NCI-H1694 (cell line): ENCODE measurements around the gene HSP90AB1.

Source experiments
- DNase-seq: peaks from one replicate; lab custom pipeline; 2025; lab: John Stamatoyannopoulos, UW

Gene HSP90AB1

DNA sequence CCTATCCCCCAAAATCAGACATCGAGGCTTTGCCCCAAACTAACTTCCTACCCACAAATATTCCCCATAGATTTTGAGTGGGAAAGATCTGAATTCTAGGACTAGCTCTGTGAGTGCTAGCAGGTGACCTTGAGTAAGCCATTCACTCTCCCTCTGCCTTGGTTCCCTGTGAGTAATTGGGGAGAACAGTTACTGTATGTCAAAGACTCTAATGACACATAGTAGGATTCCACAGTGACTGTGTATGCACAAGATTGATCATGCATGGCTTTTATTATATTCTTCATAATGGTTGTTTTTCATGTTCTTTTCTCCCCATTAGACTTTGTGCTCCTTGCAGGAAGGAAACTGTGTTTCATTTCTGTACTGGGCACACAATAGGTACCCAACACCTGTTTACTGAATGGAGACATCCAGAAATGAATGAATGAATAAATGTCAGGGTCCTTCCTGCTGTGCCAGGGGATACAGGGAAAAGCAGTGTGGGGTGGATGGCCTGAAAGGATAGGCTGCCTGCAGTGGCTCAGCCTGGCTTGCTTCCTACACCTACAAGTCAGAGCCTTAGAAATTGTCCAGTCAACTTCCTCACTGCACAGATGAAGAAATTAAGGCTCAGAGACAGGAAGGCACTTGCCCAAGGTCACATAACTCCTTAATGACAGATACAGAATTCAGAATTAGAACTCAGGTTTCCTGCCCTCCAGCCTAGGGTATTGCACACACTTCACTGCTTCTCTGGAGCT is 22.4 kb downstream of the HSP90AB1 start:
- DNase-seq: no peak

DNA sequence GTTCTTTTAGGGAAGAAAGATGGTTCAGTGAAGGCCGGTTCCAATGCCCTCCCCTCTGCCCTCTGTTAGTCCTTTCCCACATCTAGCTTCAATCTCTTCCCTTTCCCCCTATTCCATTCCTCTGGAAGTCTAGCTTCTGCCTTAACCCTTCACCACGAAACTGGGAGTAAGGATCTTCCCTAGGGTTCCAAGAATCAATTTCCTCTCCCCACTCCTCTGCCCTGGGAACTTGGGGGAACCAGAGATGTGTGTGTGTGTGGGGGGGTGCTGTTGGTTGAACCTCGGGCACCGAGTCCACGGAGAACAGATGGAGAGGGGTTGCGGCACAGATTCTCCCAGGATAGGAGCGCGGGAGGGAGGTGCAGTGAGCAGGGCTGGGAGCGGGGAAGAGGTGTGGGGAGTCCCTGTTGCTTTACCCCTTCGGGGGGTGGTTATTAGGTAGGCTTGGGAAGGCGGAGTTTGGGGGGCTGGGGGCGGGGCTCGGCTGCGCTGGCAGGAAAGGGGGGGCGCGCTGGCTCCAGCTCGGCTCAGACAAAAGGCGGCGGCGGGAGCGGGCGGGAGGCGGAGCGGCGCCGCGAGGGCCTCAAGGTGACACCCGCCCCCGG is 23.1 kb downstream of the HSP90AB1 start, which contains the start of gene TMEM151B:
TSS of gene TMEM151B (plus strand) at position 530 of the 605 bp plus-strand sequence. CDS start 293 bp downstream, outside the sequence.
- no peak for DNase-seq

DNA sequence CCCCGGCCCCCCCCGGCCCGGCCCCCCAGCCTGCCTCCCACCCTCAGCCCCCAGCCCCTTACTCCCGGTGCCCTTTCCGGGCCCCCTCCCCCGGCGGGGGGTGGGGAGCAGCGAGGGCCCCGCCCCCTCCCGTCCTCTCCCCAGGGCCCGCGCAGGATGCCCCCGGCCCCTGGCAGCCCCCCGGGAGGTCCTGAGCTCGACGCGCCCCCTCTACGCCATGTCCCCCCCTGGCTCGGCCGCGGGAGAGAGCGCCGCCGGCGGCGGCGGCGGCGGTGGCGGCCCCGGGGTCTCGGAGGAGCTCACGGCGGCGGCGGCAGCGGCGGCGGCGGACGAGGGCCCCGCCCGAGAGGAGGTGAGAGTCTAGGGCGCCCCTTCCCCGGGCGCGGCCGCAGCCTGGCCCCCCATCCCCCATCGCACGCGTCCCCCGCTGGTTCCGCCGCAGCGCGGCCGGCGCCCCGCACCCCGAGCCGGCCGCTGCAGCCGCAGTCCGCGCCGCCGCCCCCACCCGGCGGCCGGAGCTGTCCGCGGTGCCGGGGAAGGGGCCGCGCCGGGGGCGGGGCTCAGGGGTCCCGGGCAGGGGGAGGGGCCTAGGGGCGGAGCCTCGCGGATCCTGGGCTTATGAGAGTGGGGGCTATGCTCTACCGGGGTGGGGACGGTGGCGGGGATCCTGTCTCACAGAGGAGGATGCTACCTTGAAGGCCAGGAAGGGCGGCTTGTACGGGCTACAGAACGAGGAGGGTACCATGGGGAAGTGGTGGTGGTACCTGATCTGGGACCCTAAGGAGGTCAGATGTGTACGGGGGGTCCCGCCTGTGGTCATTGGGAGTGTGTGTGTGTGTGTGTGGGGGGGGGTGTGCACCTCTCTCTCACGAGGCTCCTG is 23.9 kb downstream of the HSP90AB1 start:
- peak; percentile 26 for DNase-seq

DNA sequence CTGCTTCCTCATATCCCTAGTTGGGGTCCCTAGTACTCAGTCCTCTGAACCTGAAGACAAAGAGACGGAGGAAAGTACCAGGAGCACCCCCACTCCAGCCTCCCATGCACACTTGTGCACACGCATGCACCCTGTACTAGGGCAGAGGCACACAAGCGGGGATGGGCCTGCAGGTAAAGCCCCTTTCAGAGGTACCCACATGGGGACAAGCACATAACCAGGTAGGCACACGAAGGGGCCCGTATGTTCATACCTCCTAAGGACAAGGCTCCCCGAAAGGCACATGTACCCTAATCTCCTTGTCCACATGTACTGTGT is 24.5 kb downstream of the HSP90AB1 start:
- no peak for DNase-seq

DNA sequence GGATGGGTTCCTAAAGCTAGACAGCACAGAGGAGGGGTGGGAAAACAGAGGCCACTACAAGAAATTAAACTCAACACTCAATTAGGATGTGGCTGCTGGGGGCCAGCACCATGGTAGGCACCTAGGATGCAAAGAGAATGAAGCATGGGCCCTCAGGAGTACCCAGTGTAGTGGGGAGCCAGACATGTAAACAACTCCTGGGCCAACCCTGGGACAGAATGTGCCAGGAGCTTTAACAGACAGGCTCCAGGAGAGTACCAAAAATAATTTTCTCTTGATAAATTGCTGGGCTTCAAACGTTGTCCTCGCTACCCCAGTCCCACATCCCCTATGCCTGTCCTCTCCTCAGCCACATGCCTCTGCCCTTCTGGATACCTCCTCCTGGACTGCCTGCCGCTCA is 25.0 kb downstream of the HSP90AB1 start:
- DNase-seq: no peak

DNA sequence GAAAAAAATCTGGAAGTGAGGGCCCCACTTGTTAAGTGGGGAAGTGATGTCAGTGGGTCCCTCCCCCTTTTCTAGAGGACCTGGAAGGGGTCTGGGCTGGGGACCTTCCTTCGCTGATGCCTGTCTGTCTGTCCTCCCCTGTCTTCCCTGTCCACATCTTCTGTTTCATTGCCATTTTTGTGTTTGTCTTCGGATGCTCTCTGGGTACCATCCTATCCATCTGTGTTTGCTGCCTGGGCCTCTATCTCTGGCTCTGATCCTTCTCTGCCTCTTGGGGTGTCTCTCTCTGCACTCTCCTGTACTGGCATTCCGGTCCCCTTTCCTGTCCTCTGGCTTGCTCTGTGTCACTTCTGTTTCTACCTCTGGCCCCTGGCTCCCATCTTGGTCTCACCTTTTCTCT is 25.6 kb downstream of the HSP90AB1 start:
- DNase-seq: no peak

DNA sequence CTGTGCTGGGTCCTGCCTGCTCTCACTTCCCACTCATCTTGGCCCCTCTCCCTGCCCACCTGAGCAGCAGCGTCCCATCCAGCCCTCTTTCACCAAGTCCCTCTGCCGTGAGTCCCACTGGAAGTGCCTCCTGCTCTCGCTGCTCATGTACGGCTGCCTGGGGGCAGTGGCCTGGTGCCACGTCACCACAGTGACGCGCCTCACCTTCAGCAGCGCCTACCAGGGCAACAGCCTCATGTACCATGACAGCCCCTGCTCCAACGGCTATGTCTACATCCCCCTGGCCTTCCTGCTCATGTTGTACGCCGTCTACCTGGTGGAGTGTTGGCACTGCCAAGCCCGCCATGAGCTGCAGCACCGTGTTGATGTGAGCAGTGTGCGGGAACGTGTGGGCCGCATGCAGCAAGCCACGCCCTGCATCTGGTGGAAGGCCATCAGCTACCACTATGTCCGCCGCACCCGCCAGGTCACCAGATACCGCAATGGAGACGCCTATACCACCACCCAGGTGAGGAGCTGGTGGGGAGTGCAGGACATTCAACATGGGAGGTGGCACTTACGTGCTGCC is 26.2 kb downstream of the HSP90AB1 start:
- DNase-seq: no peak

DNA sequence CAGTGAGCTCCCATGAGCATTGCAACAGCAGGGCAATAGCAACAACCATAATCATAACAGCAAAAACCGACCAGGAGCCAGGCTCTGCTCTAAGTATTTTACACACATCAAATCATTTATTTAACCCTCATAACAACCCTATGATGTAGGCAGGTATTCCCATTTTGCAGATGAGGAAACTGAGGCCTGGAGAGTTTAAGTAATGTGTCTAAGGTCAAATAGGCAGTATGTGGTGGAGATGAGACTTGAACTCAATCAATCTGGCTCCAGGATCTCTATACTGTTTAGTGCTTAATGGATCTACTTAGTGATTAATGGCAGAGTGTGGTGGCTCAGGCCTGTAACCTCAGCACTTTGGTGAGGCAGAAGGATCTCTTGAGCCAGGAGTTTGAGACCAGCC is 26.7 kb downstream of the HSP90AB1 start:
- DNase-seq: no peak

DNA sequence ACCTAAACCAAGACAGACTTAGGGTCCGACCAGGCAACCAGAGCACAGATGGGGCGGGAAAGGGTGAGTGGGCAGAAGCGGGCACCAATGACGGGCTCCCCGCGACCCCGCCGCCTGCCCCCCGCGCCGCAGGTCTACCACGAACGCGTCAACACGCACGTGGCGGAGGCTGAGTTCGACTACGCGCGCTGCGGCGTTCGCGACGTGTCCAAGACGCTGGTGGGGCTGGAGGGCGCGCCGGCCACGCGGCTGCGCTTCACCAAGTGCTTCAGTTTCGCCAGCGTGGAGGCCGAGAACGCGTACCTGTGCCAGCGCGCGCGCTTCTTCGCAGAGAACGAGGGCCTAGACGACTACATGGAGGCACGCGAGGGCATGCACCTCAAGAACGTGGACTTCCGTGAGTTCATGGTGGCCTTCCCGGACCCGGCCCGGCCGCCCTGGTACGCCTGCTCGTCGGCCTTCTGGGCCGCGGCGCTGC is 28.4 kb downstream of the HSP90AB1 start:
- no peak for DNase-seq

DNA sequence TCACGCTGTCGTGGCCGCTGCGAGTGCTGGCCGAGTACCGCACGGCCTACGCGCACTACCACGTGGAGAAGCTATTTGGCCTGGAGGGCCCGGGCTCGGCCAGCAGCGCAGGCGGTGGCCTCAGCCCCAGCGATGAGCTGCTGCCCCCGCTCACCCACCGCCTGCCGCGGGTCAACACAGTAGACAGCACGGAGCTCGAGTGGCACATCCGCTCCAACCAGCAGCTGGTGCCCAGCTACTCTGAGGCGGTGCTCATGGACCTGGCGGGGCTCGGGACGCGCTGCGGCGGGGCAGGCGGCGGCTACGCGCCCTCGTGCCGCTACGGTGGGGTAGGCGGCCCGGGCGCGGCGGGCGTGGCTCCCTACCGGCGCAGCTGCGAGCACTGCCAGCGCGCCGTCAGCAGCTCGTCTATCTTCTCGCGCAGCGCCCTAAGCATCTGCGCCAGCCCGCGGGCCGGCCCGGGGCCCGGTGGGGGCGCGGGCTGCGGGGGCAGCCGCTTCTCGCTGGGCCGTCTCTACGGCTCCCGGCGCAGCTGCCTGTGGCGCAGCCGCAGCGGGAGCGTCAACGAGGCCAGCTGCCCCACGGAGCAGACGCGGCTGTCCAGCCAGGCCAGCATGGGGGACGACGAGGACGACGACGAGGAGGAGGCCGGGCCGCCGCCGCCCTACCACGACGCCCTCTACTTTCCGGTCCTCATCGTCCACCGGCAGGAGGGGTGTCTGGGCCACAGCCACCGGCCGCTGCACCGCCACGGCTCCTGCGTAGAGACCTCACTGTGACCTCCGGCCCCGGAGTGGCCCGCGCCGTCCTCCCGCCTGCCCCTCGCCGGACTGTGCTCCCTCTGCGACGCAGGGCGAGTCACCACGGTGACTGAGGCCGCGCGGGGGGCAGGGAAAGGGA is 29.1 kb downstream of the HSP90AB1 start:
- DNase-seq: no peak

DNA sequence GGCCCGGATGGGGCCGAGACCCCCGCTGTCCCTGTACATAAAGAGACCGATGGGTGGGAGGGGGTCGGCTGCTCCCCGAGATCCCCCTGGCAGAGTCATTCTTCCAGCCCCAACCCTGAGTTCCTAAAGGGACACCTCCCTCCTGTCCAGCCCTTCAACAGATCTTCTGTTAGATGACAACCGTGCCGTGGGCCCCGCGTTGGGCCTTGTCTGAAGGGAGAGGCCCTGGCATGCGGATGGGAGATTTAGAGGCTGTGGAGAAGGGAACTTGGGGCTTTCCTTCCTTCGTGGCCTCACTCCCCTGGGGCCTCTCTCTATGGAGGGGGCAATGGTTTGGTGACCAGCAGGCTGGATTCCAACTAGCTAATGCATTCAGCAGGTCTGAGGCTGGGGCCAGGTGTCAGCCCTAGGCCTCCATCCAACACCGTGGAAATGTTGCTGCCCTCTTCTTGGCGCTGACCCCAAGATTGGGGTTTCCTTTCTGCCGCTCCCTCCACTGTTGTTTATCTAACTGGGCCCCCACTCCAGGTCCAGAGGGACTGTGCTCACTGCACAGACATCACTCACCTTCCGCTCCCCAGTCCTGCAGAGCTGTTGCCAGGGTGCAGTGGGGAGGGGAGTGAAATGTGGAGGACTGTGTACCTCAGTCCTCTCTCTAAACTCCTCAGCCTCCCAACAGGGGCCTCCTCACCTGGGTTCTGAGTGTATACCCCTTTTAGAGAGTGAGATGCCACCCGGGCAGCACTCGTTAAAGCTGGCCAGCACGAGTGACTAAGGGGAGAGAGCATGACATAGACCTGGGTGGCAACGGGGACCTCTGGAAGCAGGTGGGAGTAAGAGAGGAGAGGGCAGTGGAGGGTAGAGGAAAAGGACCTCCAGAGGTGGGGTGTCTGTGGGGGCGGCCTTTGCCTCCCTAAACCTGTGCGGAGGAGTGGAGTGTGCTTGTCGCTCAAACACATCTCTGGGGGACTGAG is 30.1 kb downstream of the HSP90AB1 start:
- no peak for DNase-seq

DNA sequence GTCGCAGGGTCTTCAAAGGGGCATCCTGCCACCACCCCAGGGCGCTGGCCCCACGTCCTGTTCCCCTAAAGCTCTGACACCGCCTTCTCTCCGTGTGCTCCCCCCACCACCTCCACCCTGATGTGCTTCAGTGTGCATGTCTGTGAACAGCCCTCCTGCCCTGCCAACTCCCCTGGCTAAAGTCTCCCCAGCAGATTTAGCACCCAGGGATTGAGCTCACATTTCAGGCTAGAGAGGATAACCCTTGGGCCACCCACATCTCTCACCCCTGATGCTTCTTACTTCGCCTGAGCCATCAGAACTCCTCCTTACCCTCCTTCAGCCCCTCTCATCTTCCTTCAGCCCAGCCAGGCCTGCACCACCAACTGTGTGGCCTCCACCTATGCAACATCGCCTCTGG is 30.9 kb downstream of the HSP90AB1 start:
- DNase-seq: no peak

DNA sequence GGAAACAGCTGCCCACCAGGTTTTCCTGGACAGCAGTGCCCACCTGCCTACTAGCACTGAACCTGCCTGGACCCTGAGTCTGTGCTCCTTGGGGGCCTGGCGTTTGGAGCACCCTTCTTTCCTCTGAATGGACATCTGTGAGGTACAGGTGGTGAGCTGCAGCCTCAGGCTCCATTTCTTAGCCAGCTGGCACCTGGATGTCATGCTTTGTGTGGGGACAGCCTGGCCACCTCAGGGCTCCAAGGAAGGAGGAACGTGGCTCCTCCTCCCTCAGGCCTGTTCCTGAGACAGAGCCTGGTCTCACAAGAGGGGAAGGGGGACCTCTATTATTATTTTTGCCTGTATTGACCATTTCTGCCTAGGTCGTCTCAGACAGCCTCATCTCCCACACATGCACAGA is 31.4 kb downstream of the HSP90AB1 start:
- no peak for DNase-seq

DNA sequence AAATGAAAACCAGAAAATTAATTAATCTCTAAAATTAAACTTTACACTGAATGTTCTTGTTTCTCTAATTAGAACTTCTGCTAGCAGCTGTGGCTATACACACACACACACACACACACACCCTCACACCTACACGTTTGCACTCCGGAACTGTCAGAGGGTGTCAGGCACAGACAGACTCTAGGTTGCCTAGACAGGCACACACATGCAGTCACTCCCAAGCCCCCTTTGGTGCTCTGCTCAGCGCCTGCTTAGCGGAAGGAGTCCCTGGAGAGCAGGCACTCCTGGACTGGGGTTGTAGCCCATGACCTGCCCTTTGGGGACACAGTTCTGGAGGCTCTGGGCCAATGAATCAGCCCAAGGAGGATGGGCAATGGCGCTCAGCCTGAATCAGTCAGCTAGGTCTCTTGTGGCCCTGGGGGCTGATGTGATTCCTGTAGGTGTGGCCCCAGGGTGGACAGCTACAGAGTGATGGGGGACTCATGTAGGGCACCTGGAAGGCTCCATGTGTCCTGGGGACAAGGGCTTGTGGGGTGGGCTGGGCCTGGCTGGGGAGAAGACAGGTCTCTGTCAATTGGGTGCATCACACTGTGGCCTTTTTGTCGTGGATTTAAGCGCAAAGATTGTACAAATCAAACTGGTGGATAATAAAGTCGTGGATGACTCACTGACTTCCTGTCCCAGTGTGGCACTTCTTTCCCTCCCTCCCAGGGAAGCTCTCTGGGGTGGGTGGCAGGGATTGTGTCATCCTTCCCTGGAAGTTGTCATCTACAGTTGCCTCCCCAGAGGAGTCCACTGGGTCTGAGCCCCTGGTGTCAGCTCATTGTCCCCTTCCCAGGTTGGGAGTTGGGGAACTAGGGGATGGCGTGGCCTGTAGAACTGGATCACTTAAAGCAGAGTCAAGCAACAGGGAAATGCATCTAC is 32.1 kb downstream of the HSP90AB1 start:
- DNase-seq: no peak

DNA sequence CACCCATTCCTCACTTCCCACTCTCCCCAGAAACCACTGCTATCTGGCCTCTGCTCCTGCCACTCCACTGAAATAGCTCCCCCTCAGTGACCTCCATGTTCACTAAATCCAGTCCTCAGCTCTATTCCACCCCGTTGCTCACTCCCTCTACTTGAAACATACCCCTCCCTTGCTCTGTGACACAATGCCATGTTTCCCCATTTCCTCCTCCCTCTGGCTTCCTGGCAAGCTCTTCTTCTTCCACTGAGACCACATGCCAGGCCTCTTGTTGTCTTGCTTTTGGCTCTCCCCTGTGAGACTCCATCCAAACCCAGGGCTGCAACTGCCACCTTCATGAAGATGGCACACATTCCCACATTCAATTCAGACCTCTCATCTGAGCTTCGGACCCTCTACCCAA is 37.2 kb downstream of the HSP90AB1 start:
- no peak for DNase-seq

DNA sequence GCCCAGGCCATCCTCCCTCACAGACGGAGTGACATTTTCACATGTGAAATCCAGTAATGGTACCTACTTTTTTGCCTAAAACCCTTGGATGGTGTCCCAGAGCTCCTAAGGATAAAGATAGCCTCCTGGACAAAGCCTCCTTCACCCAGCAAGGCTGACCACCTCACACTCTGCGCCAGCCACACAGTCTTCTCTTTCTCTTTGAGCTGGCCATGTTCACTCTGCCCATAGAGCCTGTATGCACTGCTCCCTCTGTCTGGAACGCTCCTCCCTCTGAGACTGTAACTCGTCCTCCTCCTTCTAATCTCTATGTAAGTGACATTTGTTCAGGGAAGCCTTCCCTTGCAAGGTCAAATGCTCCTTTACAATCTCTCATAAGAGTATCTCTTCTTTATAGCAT is 38.0 kb downstream of the HSP90AB1 start:
- DNase-seq: no peak

DNA sequence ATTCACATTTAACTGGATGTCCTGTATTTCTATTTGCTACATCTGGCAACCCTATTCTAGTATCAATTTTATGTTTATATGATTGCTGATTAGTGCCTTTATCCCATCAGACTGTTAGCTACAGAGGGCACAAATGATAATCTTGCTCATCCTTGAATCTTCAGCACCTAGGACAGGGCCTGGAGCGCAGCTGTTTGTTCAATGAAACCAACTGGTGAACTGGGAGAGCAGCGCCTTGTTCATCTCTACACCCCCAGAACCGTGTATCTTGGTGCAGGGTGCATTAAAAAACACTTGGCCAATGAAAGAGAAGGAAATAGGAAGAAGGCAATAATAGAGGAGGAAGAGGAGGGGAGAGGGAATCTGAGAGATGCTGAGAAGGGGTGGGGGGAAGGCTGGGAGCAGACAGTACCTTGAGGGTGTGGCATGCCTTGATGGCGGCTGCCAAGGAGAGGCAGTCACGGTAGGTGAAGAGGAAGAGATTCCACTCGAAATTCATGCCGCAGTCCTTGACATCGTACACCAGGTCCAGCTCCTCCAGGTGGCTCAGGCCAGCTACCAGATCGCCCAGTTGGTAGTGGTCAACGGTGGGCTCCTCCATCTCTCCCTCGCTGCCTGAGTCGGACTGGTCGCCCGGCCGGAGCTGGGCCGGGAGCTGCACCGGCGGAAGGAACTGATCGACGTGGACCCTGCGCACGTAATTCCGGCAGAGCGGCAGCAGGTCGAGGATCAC is 38.8 kb downstream of the HSP90AB1 start:
- no peak for DNase-seq

DNA sequence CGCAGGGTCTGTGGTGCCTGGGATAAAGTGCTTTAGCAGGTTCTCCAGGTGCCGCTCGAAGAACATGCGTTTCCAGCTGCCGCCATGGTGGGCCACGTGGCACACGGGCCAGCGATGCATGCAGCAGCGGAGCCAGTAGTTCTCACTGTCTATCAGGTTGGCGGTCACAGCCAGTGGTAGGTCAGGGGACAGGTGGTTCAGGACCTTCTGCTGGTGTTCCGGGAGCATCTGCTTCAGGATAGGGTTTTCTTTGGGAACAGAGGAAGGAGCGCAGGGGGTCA is 39.3 kb downstream of the HSP90AB1 start:
- no peak for DNase-seq

DNA sequence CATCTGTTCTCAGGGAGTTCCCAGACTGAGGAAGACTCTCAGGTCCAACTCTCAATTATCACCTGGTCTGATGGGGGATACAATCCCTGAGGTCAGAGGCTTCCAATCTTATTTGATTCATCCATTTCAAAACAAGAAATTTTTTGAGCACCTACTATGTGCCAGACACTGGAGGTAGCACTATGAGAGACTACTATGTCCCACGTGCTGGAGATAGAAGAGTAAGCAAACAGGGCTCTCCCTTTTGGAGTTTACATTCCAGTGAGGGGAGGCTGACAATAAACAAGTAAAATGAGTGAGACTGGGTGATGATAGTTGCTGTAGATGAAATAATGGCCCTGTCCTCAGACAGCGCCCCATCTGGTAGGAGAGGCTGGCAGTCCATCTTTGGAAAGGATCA is 39.8 kb downstream of the HSP90AB1 start:
- DNase-seq: no peak
